ENCODE results near the gene CFAP161. TPM values are rescaled to one million over a fixed set of nuclear protein-coding genes. Genes with fewer than 3 reads are reported as not detected.

CFAP161 gene
- total RNA-seq, 1 donor from 2014 or later: not detected

DNA sequence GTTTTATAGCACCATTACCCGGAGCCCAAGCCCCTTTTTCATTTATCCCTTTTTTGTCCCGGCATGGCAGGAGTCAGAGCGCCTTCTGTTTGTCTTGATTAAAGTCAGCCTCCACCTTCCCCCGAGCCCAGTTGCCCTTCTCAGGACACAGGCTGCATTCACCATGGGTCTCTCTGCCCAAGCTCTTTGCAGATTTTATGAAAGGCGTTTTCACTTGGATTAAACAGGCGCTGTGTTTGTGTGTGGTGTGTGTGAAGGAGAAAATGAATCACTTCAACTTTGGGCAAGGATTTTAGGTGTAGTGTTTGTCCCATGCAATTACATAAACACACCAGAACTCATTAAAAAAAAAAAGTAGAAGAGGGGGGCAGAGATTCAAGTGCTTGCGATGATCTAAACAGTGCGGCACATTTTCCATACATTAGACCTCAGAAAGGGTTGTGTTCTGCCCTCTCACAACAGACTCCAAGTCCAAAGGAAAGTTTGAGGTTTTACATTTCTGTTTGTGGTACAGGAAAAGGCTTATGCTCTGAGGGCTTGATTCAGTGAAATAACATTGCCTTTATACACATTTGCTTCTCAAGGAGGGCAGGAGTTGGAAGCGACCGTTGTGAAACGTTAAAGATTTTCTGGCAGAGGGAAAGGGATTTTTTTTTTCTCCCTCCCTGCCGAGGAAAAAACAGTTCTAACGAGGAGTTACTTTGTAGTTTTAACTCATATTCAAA lies 48.1 kb downstream of the CFAP161 start:
- intact Hi-C loops (cut with micrococcal nuclease): no loop called here

DNA sequence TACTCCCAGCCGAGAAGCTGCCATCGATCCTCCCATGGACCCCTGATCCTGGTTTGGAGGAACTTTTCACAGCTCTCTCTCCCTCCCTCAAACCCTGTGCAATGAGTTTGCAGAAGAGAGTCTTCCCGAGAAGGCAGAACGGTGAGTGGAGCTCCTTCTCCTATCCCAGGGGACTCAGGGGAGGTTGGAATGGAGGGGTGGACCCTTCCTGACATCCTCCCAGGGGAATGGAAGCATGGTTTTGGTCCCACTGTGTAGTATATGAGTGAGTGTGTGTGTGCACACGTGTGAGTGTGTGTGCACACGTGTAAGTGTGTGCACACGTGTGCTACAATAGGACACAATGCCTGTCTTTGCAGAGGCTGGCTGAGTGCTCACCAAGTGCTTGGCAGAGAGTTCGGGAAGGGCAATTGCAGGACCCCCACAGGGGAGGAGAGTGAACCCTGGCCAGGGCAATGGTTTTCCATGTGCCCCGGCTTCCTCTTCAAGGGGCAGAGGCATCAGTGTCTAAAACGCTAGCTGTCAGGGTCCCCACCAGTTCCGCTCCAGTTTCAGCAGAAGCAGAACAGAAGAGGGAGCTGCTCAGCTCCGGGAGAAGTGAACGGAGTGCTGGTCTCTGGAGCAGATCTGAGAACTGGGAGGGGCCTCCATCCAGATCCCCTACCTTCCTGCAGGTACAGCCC lies 48.8 kb downstream of the CFAP161 start:
- intact Hi-C loops (cut with micrococcal nuclease): no loop called here

DNA sequence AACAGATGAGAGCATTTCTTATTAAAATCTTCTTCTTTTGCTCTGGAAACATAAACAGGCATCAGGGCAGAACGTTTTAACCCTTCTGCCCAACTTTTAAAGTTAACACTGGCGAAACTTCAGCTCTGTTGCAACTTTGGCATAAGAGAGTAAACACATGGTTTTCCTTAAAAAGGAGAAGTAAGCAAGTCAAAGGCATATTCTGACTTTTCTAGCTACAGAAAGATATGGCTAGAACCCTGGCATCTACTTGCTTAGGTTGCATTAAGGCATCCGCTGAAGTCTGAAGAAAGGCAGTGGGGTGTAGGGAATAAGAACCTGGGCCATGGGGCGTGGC lies 49.3 kb downstream of the CFAP161 start:
- intact Hi-C loops (cut with micrococcal nuclease): no loop called here

DNA sequence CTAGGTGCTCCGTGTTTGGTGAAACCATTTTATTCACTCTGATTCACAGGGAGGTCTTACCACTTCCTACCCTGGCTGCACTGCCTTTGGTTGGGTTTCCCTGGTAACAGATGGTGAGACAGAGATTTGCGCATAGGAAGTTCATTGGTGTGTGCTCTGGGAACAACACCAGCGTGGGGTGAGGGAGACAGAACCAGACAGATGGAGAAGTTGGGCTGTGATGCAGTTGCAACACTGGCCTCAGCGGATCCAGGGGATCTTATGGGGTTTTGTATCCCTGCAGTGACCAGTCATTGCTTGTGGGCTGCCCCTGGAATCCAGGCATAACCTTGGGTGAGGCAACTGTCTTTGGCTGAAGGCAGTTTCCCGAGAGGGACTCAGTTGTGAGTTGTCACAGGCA lies 50.1 kb downstream of the CFAP161 start:
- intact Hi-C loops (cut with micrococcal nuclease): no loop called here

DNA sequence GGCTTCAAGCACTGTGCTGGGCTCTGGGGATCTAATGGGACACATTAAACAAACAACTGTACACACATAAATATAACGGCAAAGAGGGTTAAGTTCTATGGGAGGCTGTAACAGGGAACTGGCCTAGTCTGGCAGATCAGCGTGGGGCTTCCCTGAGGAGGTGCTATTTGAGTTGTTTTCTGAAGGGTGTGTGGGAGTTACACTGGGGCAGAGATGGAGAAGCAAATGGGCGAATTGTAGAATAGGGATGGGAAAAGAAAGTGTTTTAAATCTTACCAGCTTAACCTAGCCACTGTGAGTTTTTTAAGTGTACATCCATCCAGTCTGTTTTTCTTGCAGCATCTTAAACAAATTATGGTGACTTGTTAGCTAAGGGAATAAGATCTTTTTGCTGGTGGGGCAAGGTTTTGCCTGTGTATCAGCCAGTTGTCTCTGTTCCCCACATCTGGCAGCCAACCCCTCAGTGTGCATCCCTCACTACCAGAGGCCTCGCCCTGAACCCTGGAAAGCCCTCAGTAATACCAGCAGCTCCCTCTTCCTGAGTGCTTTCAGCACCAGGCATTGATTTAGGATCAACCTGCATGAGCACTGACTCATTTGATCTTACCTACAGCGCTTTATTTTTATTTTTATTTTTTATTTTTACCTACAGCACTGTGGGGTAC lies 51.7 kb downstream of the CFAP161 start:
- intact Hi-C loops (cut with micrococcal nuclease): no loop called here

DNA sequence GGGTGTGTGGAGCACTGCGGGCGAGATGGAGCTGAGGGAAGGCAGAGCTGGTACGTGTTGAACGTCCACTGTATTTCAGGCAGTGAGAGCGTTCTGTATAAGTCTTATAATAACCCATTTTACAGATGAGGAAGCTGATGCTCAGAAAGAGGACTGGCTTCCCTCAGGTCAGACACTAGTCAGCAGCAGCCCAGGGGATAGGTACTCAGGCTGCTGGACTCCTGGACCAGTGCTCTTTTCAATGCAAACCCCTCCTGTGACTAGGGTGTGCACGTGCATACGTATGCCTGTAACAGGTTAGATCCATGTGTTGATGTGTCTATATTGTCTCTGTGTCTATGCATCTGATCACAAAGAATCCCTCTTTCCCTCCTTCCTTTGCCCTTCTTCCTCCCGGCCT lies 54.3 kb downstream of the CFAP161 start:
- intact Hi-C loops (cut with micrococcal nuclease): no loop called here

DNA sequence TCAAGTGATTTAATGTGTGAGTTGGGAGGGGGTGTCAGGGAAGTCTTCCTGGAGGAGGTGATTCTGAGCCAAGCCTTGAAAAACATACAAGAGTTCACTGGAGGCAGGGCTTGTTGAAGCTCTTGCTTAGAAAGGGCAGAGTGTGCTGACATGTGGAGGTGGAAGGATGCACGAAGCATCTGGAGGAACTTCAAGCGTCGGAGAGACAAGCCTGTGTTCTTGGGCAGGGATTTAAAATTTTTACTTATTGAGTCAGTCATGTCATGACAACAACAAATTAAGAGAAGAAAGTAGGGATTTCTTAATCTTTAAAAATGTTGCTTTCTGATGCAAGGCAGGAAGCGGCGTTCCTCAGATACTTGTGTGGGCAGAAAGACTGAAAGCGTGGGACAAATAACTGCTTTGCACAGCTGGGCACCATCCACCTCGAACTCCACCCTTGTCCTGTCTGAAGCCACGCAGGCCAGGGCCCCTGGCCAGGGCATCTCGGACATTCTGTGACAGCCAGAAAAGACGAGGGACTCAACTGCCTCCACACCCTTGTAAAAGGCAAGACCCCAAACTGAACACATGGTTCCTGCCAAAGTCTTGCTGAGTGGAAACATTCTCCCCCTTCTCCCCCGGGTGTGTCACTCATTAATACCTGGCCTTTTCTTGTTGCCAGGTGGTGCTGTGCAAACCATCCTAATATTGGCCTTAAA lies 55.7 kb downstream of the CFAP161 start:
- intact Hi-C loops (cut with micrococcal nuclease): no loop called here

DNA sequence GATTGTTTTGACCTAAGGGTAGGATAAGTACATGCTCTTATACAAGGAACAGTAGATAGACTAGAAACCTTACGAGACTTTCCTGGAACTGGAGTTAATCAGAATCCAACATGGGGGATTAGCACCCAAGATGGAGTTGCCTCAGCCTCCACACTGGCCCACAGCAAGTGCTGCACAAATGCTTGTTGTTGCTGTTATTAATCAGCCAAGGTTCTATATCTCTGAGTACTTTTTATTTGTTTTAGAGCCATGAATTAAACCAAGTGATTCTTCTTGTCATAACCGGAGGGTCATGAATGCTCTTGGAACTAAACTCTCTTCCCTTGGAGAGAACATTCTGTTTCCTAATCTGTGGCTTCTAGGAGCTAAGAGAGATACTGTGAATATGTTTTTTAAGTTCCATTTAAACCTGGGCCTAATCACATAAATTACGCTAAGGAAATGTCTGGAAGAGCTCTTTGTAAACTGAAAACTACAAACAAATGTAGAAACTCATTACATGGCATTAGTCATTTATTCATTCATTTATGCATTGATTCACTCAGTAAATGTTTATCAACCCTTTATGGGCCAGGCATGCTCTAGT lies 56.9 kb downstream of the CFAP161 start:
- intact Hi-C loops (cut with micrococcal nuclease): no loop called here

DNA sequence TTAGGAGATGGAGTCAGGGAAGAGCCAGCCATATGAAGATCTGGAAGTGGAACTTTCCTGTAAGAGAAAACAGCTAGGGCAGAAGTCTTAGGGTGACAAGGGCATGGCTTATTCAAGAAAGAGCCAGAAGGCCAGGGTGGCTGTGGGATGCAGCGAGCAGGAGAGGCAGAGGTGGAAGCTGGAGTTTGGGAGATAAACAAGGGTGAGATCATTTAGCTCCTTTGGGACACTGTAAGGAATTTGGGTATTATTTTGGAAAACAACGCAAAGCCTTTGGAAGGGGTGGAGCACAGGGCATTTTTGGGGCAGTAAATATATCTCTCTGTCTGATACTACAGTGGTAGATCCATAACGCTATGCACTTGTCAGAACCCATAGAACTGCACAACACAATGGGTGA lies 57.6 kb downstream of the CFAP161 start:
- intact Hi-C loops (cut with micrococcal nuclease): no loop called here

DNA sequence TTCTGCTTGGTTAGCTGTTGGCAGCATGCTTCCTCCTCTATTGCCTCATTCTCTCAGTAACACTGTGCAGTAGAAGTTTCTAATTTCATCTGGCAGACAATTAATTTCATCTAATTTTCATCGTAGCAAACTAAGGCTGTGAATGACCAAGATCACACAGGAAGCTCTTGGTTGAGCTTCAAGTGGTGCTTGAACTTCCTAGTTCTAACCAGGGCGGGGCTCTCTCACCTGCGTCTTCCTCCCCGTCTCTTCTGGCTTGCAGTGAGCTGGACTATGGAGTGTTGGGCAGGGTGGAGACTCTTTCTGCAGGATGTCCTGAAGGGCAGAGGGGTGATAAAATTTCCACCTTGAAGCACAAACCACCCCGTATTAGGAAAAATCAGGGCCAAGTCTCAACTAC lies 60.7 kb downstream of the CFAP161 start:
- intact Hi-C loops (cut with micrococcal nuclease): no loop called here

DNA sequence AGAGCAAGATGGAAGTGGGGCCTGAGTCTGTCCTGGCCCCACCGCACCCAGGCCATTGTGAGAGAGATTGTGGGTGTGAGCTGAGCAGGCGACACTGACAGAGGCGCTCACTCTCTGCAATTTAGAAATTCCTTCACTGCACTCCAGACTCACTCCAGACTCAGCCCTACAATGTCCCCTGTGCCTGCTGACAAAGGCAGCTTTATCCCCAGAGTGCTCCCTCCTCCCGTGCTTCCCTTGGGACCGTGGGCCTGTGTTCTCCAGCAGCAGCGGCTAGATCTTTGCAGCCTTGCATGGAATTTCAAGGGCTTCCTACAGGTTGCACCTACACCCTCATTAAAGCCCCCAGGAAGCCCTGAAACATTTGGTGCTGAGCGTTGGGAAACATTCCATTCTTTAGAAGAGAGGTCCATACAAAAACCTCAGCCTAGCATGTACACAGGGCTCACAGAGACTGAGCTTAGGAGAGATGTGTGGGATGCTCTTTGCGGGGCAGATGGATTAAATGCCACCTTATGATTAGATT lies 61.3 kb downstream of the CFAP161 start:
- intact Hi-C loops (cut with micrococcal nuclease): no loop called here

DNA sequence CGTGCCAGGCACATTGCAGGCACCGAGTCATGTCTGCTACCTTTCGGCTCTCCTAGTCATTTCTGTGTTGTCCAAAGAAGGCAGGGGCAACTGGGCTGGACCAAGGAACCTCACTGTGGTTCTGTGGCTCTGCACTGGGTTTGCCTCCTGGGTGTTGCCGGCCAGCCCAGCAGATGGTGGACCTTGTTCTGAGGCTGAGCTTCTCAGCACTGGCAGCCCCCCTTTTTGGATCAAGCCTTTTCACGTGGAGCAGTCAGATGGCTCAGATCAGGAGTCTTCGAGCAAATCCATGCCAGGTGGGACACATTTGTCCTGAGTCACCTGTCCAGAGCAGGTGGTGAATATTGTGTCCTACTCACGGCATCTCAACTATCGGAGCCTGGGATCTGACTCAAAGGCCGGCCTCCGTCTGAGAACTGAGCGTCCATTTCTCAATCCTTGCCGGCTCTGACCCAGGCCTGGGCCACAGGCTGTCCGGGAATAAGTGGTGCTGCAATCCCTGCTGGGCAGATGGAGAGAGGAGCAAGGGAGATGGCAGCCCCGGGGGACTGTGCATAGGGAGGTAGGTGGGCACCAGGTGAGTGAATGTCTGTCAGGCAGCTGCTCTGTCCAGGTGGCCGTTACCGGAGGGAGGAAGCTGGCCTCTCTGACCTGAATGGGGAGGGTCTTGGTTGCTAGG lies 62.6 kb downstream of the CFAP161 start, which contains the start of gene IL16:
Gene IL16, plus strand, starts transcription at position 304 of the 679 bp plus-strand sequence. CDS start 28,521 bp downstream, outside the sequence.
- intact Hi-C loops (cut with micrococcal nuclease): no loop called here

DNA sequence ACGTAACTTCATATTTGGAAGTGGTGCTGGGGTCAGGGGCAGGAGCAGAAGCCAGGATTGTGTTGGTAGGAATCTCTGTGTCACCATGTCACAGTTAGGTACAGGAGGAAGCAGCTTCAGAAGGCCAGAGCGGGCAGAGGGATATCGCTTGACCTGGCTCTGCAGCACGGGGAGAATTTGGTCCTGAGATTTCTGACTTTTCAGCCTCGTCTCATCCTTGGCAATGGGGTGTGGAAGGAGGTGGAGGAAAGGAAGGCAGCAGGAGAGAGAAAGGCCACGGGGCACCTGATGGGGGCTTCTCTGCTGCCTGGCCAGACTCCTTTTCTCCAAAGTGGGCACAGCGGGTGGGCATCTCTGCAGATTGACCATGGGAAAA lies 63.2 kb downstream of the CFAP161 start:
- intact Hi-C loops (cut with micrococcal nuclease): no loop called here

DNA sequence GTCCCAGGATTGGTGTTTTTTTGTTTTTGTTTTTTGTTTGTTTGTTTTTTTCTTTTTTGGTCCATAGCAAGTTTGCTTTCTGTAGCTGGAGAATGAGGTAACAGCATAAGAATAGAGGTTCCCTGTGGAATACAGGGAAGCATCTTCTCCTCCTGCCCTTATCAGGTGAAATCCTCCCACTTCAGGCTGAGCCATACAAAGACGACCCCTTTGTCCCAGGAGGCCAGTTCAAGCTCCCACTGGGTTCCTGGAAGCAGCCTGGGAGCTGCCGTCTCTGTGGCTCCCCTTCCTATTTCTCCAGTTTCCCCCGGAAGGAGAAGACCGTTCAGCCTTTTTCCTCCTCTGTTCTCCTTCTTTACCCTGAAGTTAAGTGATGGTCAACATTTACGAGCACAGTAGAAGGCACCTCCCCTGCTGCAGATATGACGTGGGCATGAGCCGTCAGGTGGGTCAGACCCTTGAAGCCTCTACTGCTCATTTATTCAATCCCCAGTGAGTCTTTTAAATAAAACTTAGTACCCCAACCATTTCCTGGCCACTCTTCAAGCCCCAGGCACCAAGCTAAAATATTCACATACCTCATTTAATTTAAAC lies 63.7 kb downstream of the CFAP161 start:
- intact Hi-C loops (cut with micrococcal nuclease): no loop called here

Other genes with a start within 250 kb of the CFAP161 start
- 38.8 and 40.7 TPM in 2 replicates for gene MESD, start 144.5 kb upstream of the CFAP161 start, total RNA-seq
- 35.2 and 35.8 TPM in 2 replicates for gene TLNRD1, start 133.3 kb upstream of the CFAP161 start, total RNA-seq
- gene IL16, start 62.6 kb downstream of the CFAP161 start, total RNA-seq: 199 and 201 TPM in 2 replicates
- 3.1 and 3.2 TPM in 2 replicates for gene STARD5, start 189.9 kb downstream of the CFAP161 start, total RNA-seq
- gene TMC3, start 239.9 kb downstream of the CFAP161 start, total RNA-seq: not detected in 2 replicates

Measured in T-helper 2 cell treated with Interferon-gamma antibody and Interleukin-4, amounts not matched to agents 100 ng/mL and 5 ng/mL, for 36 hours (primary cell).